ENCODE results near the gene ASAH2.

DNA sequence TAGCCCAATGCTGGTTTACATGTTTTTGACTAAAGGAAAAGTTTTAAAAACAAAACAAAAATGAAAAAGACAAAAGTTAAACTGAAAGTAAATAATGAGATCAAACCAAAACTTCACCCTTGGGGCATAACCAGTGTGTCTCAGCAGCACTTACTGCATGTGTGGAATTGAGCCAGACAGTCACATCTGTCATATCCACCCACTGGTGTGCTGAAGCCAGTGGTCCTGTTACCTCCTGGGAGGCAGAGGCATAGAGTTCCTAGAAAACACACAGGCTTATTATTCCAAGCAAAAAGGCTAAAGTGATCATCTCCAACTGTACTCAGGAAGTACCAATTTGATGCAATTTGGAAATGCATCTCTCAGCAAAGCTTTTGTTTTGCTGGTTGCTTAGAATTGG lies 40.4 kb downstream of the ASAH2 start:
- TF ChIP-seq, protein P1, sequence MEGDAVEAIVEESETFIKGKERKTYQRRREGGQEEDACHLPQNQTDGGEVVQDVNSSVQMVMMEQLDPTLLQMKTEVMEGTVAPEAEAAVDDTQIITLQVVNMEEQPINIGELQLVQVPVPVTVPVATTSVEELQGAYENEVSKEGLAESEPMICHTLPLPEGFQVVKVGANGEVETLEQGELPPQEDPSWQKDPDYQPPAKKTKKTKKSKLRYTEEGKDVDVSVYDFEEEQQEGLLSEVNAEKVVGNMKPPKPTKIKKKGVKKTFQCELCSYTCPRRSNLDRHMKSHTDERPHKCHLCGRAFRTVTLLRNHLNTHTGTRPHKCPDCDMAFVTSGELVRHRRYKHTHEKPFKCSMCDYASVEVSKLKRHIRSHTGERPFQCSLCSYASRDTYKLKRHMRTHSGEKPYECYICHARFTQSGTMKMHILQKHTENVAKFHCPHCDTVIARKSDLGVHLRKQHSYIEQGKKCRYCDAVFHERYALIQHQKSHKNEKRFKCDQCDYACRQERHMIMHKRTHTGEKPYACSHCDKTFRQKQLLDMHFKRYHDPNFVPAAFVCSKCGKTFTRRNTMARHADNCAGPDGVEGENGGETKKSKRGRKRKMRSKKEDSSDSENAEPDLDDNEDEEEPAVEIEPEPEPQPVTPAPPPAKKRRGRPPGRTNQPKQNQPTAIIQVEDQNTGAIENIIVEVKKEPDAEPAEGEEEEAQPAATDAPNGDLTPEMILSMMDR (IDR thresholded peaks at IDR 0.05) = no peak
- TF ChIP-seq POLR2A (IDR thresholded peaks at IDR 0.05) (no peak), EP300 (IDR thresholded peaks at IDR 0.05) (no peak)
